ENCODE results near the gene GRAMD1B.

The GRAMD1B gene

DNA sequence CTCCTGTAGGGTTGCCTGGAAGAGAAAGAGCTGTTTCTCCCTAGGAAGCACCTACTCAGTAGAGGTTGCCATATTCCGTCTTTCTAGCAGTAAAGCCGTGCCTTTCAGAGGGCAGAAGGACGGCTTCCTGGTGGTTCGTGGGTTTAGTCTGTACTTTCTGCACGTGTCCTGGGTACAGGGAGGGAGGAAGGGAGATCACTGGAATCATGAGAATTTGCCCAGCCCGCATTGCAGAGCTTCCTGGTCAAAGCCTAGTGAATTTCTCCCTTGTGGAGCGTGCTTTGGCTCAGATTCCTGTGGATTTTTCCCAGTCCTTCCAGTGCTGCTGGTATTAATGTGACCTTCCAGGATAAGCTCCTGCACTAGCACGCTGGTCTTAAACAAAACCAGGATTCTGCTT is 44.9 kb downstream of the GRAMD1B start:
- no peaks in the 10 kb centered on the region for H3K9me3 ChIP-seq (ENCODE audit: control insufficient read depth, insufficient read depth, low read length)
- H3K9me2 ChIP-seq (replicated peaks; ENCODE audit: control insufficient read depth, low read length): no peaks in the 10 kb centered on the region
- H3K36me3 ChIP-seq (ENCODE audit: control insufficient read depth, low read length): no peaks in the 10 kb centered on the region
- TF ChIP-seq EZH2phosphoT487 (IDR thresholded peaks at IDR 0.05; ENCODE audit: borderline replicate concordance, low read length) (no peak), CTCF (IDR thresholded peaks at IDR 0.05; ENCODE audit: low read depth, low read length, poor library complexity, severe bottlenecking) (no peak)
- H3K4me1 ChIP-seq (ENCODE audit: control insufficient read depth, low read length): peaks cover 13% of the 10 kb centered on the region
- H3K4me3 ChIP-seq (ENCODE audit: low read length): no peak overlapping the region
- H3F3A ChIP-seq (ENCODE audit: control insufficient read depth, insufficient read depth): no peaks in the 10 kb centered on the region
- H3K27ac ChIP-seq (ENCODE audit: low read depth, low read length): no peak overlapping the region
- H3K27me3 ChIP-seq (ENCODE audit: control insufficient read depth, low read length): no peaks in the 10 kb centered on the region
- H3K4me2 ChIP-seq (ENCODE audit: low read length): no peak overlapping the region
- no peaks in the 10 kb centered on the region for H4K20me1 ChIP-seq (ENCODE audit: control insufficient read depth, insufficient read depth, low read depth, low read length)
- H3K79me2 ChIP-seq (ENCODE audit: control insufficient read depth, low read length): no peaks in the 10 kb centered on the region

DNA sequence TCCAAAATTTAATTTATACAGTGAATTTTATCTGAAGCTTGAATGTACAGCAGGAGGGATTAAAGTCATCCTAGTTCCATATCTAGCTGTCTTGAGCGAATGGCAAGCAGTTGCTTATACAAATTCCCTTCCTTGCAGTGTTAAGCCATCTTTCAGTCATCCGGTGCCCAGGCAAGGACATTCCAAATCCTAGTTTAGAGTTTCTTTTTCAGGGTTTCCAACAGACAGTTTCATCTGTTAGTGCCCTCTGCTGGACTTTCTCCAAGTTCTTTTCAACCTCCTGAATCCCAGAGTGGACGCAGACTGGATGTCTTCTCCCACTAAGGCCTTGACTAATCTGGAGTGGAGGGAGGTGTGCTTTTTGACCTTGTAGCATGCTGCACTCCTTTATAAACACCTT is 45.4 kb downstream of the GRAMD1B start:
- Histone ChIP-seq H4K20me1 (ENCODE audit: control insufficient read depth, insufficient read depth, low read depth, low read length) (no peaks in the 10 kb centered on the region), H3K9me3 (ENCODE audit: control insufficient read depth, insufficient read depth, low read length) (no peaks in the 10 kb centered on the region), H3K27me3 (ENCODE audit: control insufficient read depth, low read length) (no peaks in the 10 kb centered on the region; the same call in 1 of the 2 replicates), H3K9me2 (replicated peaks; ENCODE audit: control insufficient read depth, low read length) (no peaks in the 10 kb centered on the region), H3F3A (ENCODE audit: control insufficient read depth, insufficient read depth) (no peaks in the 10 kb centered on the region), H3K27ac (ENCODE audit: low read depth, low read length) (no peak overlapping the region), H3K4me3 (ENCODE audit: low read length) (no peak overlapping the region), H3K4me1 (ENCODE audit: control insufficient read depth, low read length) (peaks cover 13% of the 10 kb centered on the region), H3K79me2 (ENCODE audit: control insufficient read depth, low read length) (no peaks in the 10 kb centered on the region), H3K36me3 (ENCODE audit: control insufficient read depth, low read length) (no peaks in the 10 kb centered on the region), H3K4me2 (ENCODE audit: low read length) (no peak overlapping the region)
- TF ChIP-seq EZH2phosphoT487 (IDR thresholded peaks at IDR 0.05; ENCODE audit: borderline replicate concordance, low read length): no peak
- peak; percentile 17 for TF ChIP-seq CTCF (IDR thresholded peaks at IDR 0.05; ENCODE audit: low read depth, low read length, poor library complexity, severe bottlenecking)

DNA sequence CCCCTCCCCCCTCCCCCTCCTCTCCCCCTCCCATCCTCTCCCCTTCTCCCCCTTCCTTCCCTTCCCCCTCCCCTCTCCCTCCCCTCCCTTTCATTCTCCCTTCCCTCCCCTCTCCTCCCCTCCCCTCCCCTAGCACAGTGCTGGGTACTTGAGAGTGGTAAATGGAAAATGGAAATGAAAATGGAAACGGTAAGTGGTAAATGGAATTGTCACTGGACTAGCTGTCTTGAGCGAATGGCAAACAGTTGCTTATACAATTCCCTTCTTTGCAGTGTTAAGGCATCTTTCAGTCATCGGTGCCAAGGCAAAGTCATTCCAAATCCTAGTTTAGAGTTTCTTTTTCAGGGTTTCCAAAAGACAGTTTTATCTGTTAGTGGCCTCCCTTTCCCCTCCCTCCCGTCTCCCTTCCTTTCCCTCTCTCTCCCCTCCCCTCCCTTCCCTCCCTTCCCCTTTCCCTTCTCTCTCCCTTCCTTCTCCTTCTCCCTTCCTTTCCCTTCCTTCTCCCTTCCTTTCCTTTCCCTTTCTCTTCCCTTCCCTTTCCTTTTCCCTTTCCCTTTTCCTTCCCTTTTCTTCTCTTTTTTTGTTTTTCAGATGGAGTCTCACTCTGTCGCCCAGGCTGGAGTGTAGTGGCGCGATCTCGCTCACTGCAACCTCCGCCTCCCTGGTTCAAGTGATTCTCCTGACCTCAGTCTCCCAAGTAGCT is 47.3 kb downstream of the GRAMD1B start:
- Histone ChIP-seq H3K4me2 (ENCODE audit: low read length) (no peak overlapping the region), H4K20me1 (ENCODE audit: control insufficient read depth, insufficient read depth, low read depth, low read length) (no peaks in the 10 kb centered on the region), H3F3A (ENCODE audit: control insufficient read depth, insufficient read depth) (no peaks in the 10 kb centered on the region), H3K9me3 (ENCODE audit: control insufficient read depth, insufficient read depth, low read length) (no peaks in the 10 kb centered on the region), H3K4me1 (ENCODE audit: control insufficient read depth, low read length) (peaks cover 13% of the 10 kb centered on the region), H3K4me3 (ENCODE audit: low read length) (no peak overlapping the region), H3K36me3 (ENCODE audit: control insufficient read depth, low read length) (no peaks in the 10 kb centered on the region), H3K27me3 (ENCODE audit: control insufficient read depth, low read length) (peaks cover 12% of the 10 kb centered on the region), H3K9me2 (replicated peaks; ENCODE audit: control insufficient read depth, low read length) (no peaks in the 10 kb centered on the region), H3K27ac (ENCODE audit: low read depth, low read length) (no peak overlapping the region), H3K79me2 (ENCODE audit: control insufficient read depth, low read length) (no peaks in the 10 kb centered on the region)
- TF ChIP-seq EZH2phosphoT487 (IDR thresholded peaks at IDR 0.05; ENCODE audit: borderline replicate concordance, low read length) (no peak), CTCF (IDR thresholded peaks at IDR 0.05; ENCODE audit: low read depth, low read length, poor library complexity, severe bottlenecking) (no peak)

Data from DOHH2 (cell line).